Endothelial cell of umbilical vein (primary cell): Measurements from ENCODE around the gene GLI3. TPM values are rescaled to one million over a fixed set of nuclear protein-coding genes. Genes with fewer than 3 reads are reported as not detected.
A peak's percentile ranks its signal among the peaks of the same experiment; 100 is the strongest.

ENCODE experiments used
- BruUV-seq: library from RNA; stranded (reverse); fragments of 400-500 nt; replicated peaks from 2 replicates; lab custom pipeline; 2021; lab: Mats Ljungman, UMichigan
- CTCF ChIA-PET: fragments of 300-600, 350-600 bp; sonication (Branson Sonifier 250); formaldehyde crosslinking; loops from one replicate; lab custom pipeline; 2021; ENCODE audit warnings: antibody characterized with exemption, inconsistent platforms; lab: Charles Lee
- POLR2A ChIA-PET: fragments of 300-600, 350-600 bp; sonication (Branson Sonifier 250); formaldehyde crosslinking; loops from one replicate; lab custom pipeline; 2021; ENCODE audit warnings: antibody characterized with exemption, inconsistent platforms; lab: Charles Lee
- DNase-seq: peaks from one replicate; pipeline ENCODE4 v3.0.0-alpha.2; 2011; ENCODE audit warnings: low read depth, low spot score
- FAIRE-seq: peaks from 2 replicates; lab custom pipeline; 2011; peaks lifted over from hg19 to GRCh38; lab: Jason Lieb, UNC
- H2AFZ ChIP-seq: 2 replicates; pipeline ENCODE4 v1.6.0; 2012; ENCODE audit warnings: low read depth, low read length, control low read depth, inconsistent platforms
- H3K27ac ChIP-seq: 2 replicates; pipeline ENCODE4 v1.5.1; 2011; ENCODE audit warnings: low read depth, mild to moderate bottlenecking, control low read depth, low read length, moderate library complexity; ENCODE audit not compliant: insufficient read depth
- H3K27me3 ChIP-seq, 2 experiments: 2 replicates each; pipeline versions ENCODE4 v1.6.0 to v1.6.1; 2011; ENCODE audit warnings: low read length in 2 of 2, mixed read lengths in 1 of 2; ENCODE audit not compliant: control insufficient read depth in 2 of 2, insufficient read depth in 2 of 2
- H3K36me3 ChIP-seq, 2 experiments: 2 replicates in 1 of 2; 3 replicates in 1 of 2; pipeline ENCODE4 v1.5.1; 2011; ENCODE audit warnings: low read length in 2 of 2, mild to moderate bottlenecking in 1 of 2, moderate library complexity in 1 of 2; ENCODE audit not compliant: control insufficient read depth in 2 of 2, insufficient read depth in 2 of 2; ENCODE audit errors: extremely low read depth in 1 of 2
- H3K4me1 ChIP-seq: 3 replicates; pipeline ENCODE4 v1.5.1; 2011; ENCODE audit warnings: mild to moderate bottlenecking, low read length; ENCODE audit not compliant: control insufficient read depth, insufficient read depth; ENCODE audit errors: extremely low read depth
- H3K4me2 ChIP-seq: 2 replicates; pipeline ENCODE4 v1.6.1; 2011; ENCODE audit warnings: low read length, control low read depth, mixed read lengths; ENCODE audit not compliant: insufficient read depth
- H3K4me3 ChIP-seq, 3 experiments: fragments of 200-600 bp in 1 of 3; sonication (generic), shearing (Covaris generic) in 1 of 3; replicated peaks in 1 of 3; 2 replicates each; pipeline ENCODE4 v1.5.1; 2011 to 2016; ENCODE audit warnings: control low read depth in 3 of 3, low read length in 3 of 3, mild to moderate bottlenecking in 2 of 3, inconsistent platforms in 1 of 3, low read depth in 1 of 3, moderate library complexity in 1 of 3; ENCODE audit not compliant: insufficient read depth in 1 of 3
- H3K79me2 ChIP-seq: 2 replicates; pipeline ENCODE4 v1.6.0; 2012; ENCODE audit warnings: low read length, inconsistent platforms; ENCODE audit not compliant: control insufficient read depth, insufficient read depth
- H3K9ac ChIP-seq: replicated peaks from 2 replicates; pipeline ENCODE3; 2011; ENCODE audit warnings: low read length, control low read depth; ENCODE audit not compliant: insufficient read depth; ENCODE audit errors: extremely low read depth
- H3K9me1 ChIP-seq: replicated peaks from 3 replicates; pipeline ENCODE4 v1.6.0; 2011; ENCODE audit warnings: mild to moderate bottlenecking, low read length; ENCODE audit not compliant: control insufficient read depth, insufficient read depth; ENCODE audit errors: extremely low read depth
- H3K9me3 ChIP-seq: replicated peaks from 2 replicates; pipeline ENCODE4 v1.5.1; 2012; ENCODE audit warnings: low read length, inconsistent platforms; ENCODE audit not compliant: control insufficient read depth, insufficient read depth
- H4K20me1 ChIP-seq: replicated peaks from 2 replicates; pipeline ENCODE3; 2011; ENCODE audit warnings: mild to moderate bottlenecking, low read length; ENCODE audit not compliant: control insufficient read depth, insufficient read depth; ENCODE audit errors: extremely low read depth
- EZH2 ChIP-seq: IDR thresholded peaks from 2 replicates; pipeline ENCODE4 v1.6.1; 2012; ENCODE audit warnings: borderline replicate concordance, low read depth, mild to moderate bottlenecking, moderate library complexity, low read length, inconsistent platforms; ENCODE audit not compliant: severe bottlenecking
- FOS ChIP-seq: IDR thresholded peaks from 2 replicates; pipeline ENCODE4 v1.6.1; 2011; ENCODE audit warnings: mild to moderate bottlenecking, low read length, moderate library complexity, borderline replicate concordance; ENCODE audit not compliant: insufficient read depth
- GATA2 ChIP-seq: IDR thresholded peaks from 2 replicates; pipeline ENCODE4 v1.7.0; 2011; ENCODE audit warnings: low read depth, mild to moderate bottlenecking, moderate library complexity, mixed read lengths, low read length; ENCODE audit not compliant: insufficient read length, insufficient read depth
- JUN ChIP-seq: IDR thresholded peaks from 2 replicates; pipeline ENCODE4 v1.6.1; 2011; ENCODE audit warnings: borderline replicate concordance, low read depth; ENCODE audit not compliant: insufficient read length, insufficient read depth
- MAX ChIP-seq: IDR thresholded peaks from 2 replicates; pipeline ENCODE4 v1.6.1; 2011; ENCODE audit not compliant: insufficient read depth, insufficient read length
- MYC ChIP-seq: IDR thresholded peaks from one replicate; pipeline ENCODE4 v1.6.1; 2011; ENCODE audit warnings: mild to moderate bottlenecking, low read depth, low read length
- POLR2A ChIP-seq: IDR thresholded peaks from 2 replicates; pipeline ENCODE4 v1.6.1; 2012; ENCODE audit warnings: low read depth, mild to moderate bottlenecking, control low read depth, low read length
- POLR2AphosphoS5 ChIP-seq: IDR thresholded peaks from 2 replicates; pipeline ENCODE4 v1.6.1; 2012; ENCODE audit warnings: low read depth, mild to moderate bottlenecking, control low read depth, low read length, moderate library complexity; ENCODE audit not compliant: insufficient read depth
- dilution Hi-C: fragments of 300-500 bp; cut with MboI; formaldehyde crosslinking; loops from one replicate; pipeline ENCODE4 v1.15.0; 2019; ENCODE audit warnings: low sequenced_read_pairs; ENCODE audit not compliant: extremely low pct_ligation_motif_present
- intact Hi-C: fragments of 100-400 bp; cut with micrococcal nuclease; formaldehyde crosslinking; loops from one replicate; pipeline ENCODE4 v1.10.0; 2022
- polyA plus RNA-seq, 4 experiments: library from polyadenylated mRNA; depleted of rRNA in 3 of 4; stranded (reverse) in 3 of 4; unstranded in 1 of 4; fragments of >200 nt; gene quantifications; 2 replicates each; pipeline versions ENCODE4 v1.2.1 to v1.2.3, GENCODE V29; 2011 to 2012; ENCODE audit warnings: missing spikeins in 1 of 4
- total RNA-seq: library from RNA; stranded (reverse); gene quantifications from 2 replicates; pipeline ENCODE4 v1.2.3, GENCODE V29; 2021
- TF ChIP-seq, protein P1 (sequence below), 2 donors: IDR thresholded peaks; 1 replicate in 1 of 2; 2 replicates in 1 of 2; pipeline ENCODE4 v1.5.1; 2011; ENCODE audit warnings: low read length in 2 of 2, mild to moderate bottlenecking in 2 of 2, moderate library complexity in 2 of 2, control low read depth in 1 of 2, inconsistent platforms in 1 of 2, low read depth in 1 of 2; ENCODE audit not compliant: insufficient read depth in 1 of 2; ENCODE audit errors: extremely low read depth in 1 of 2

The GLI3 gene
- total and polyA plus RNA-seq, 2 donors (not counting 3 experiments of a cell fraction or from before 2014, with no cell fraction given) = 6.0 to 24.9 TPM

DNA sequence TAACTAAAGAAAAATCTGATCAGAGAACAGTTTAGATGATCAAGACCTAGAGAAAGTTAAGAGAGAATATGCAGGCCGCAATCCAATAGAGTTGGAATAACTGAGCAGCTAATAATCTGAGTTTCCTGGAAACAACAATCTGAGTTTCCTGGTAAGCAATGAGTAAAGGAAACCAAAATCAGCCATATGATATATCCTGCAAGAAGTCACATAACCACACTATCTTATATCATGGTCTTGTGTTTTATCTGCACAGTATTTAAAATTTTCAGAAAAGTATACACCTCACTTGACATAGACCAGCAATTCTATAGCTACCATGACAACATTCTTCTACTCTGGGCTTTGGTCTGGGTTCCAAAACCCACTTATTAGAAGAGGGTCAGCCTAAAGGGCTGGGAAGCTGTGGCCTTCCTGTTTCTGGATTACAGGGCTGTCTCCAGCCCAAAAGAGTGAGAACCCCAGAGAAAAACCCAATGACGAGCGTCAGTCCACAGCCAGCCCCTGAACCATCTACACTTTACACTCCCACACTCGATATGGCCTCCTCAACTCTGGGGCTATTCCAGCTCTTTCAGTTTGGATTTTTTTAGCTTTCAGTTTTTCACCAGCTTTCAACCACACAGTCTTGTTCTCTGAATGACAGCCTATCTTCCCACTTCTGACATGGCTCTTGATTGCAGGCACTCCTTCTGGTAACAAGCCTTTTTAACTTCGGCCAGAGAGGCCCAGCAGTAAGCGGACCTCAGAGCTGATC, 110.4 kb downstream of the GLI3 start:
- intact Hi-C loops (loop anchor here (10.0 kb wide), 1 partner anchor 718 kb away; no protein-coding TSS in a partner anchor), dilution Hi-C loops (no loop called here)
- no peaks in the 10 kb centered on the region for H3K4me1 ChIP-seq
- H3K9me1 ChIP-seq = no peaks in the 10 kb centered on the region
- POLR2A ChIA-PET = no interaction called here
- TF ChIP-seq GATA2 (no peak), POLR2AphosphoS5 (no peak), POLR2A (no peak), EZH2 (no peak), MYC (no peak), JUN (no peak), MAX (no peak), FOS (no peak)
- TF ChIP-seq, protein P1, sequence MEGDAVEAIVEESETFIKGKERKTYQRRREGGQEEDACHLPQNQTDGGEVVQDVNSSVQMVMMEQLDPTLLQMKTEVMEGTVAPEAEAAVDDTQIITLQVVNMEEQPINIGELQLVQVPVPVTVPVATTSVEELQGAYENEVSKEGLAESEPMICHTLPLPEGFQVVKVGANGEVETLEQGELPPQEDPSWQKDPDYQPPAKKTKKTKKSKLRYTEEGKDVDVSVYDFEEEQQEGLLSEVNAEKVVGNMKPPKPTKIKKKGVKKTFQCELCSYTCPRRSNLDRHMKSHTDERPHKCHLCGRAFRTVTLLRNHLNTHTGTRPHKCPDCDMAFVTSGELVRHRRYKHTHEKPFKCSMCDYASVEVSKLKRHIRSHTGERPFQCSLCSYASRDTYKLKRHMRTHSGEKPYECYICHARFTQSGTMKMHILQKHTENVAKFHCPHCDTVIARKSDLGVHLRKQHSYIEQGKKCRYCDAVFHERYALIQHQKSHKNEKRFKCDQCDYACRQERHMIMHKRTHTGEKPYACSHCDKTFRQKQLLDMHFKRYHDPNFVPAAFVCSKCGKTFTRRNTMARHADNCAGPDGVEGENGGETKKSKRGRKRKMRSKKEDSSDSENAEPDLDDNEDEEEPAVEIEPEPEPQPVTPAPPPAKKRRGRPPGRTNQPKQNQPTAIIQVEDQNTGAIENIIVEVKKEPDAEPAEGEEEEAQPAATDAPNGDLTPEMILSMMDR (IDR thresholded peaks at IDR 0.05; ENCODE audit: extremely low read depth in 1 of 2, insufficient read depth in 1 of 2, low read depth in 1 of 2, low read length in 2 of 2) = no peak
- H3K27ac ChIP-seq = no peak overlapping the region
- H3K79me2 ChIP-seq = no peaks in the 10 kb centered on the region
- H2AFZ ChIP-seq = no peak overlapping the region
- H3K4me2 ChIP-seq = no peak overlapping the region
- DNase-seq (no peak), FAIRE-seq (peak; percentile 33)
- no peaks in the 10 kb centered on the region for H3K27me3 ChIP-seq
- no peaks in the 10 kb centered on the region for H3K9me3 ChIP-seq
- no peak overlapping the region for H3K9ac ChIP-seq
- no peaks in the 10 kb centered on the region for H4K20me1 ChIP-seq
- no peak overlapping the region for H3K4me3 ChIP-seq
- no peaks in the 10 kb centered on the region for H3K36me3 ChIP-seq
- CTCF ChIA-PET = interaction anchor here (1.0 kb wide), 1 partner anchor 10 kb away, joined by 3 read pairs; no protein-coding TSS in a partner anchor
- no TSS peak for BruUV-seq
